IMR-90 (cell line): Measurements from ENCODE around the gene AUTS2.

Experiments used
- POLR2A ChIP-seq: IDR thresholded peaks from 2 replicates; pipeline ENCODE4 v1.6.1; 2012; ENCODE audit warnings: mild to moderate bottlenecking, low read depth, low read length
- RCOR1 ChIP-seq: IDR thresholded peaks from 2 replicates; pipeline ENCODE4 v1.6.1; 2012; ENCODE audit warnings: mild to moderate bottlenecking, low read length, improper control_type of control experiment; ENCODE audit not compliant: insufficient replicate concordance
- TF ChIP-seq, protein P1 (sequence below): conservative IDR thresholded peaks from 2 replicates; pipeline ENCODE4 v1.5.1; 2012; ENCODE audit warnings: mild to moderate bottlenecking, low read depth, low read length, improper control_type of control experiment

DNA sequence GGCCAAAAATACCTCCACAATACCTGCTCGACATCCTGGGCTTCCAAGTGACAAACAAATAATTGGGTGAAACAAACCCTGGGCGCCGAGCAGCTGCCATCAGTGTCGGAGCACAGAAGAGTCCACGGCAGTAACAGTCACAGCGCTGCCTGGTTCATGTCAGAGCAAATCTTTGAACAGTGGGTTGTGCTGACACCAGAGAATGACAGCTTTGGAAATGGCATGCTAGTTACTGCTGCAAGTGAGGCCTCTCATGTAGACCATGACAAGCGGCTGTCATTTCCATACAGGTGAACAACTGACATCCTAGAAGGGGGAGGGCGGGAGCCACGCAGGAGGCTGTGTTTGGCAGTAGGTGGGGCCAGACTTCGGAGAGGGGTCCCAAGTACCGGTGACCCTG lies 1113.2 kb downstream of the AUTS2 start:
- no peak for TF ChIP-seq RCOR1
- TF ChIP-seq, protein P1, sequence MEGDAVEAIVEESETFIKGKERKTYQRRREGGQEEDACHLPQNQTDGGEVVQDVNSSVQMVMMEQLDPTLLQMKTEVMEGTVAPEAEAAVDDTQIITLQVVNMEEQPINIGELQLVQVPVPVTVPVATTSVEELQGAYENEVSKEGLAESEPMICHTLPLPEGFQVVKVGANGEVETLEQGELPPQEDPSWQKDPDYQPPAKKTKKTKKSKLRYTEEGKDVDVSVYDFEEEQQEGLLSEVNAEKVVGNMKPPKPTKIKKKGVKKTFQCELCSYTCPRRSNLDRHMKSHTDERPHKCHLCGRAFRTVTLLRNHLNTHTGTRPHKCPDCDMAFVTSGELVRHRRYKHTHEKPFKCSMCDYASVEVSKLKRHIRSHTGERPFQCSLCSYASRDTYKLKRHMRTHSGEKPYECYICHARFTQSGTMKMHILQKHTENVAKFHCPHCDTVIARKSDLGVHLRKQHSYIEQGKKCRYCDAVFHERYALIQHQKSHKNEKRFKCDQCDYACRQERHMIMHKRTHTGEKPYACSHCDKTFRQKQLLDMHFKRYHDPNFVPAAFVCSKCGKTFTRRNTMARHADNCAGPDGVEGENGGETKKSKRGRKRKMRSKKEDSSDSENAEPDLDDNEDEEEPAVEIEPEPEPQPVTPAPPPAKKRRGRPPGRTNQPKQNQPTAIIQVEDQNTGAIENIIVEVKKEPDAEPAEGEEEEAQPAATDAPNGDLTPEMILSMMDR: no peak
- no peak for TF ChIP-seq POLR2A
